Measurements from ENCODE around the gene LRR1. TPM values are rescaled to one million over a fixed set of nuclear protein-coding genes. Genes with fewer than 3 reads are reported as not detected.
"Not testable (repeated sequence)": the region's sequence is repeated elsewhere in the genome, so short reads cannot be mapped to it uniquely, and the experiment has no call there.

The LRR1 gene
- total RNA-seq, 4 donors from 2014 or later, result 16.3 to 20.7 (median 18.3) TPM

GRCh38 chr14:49584058-49584457 lies 14.7 kb upstream of the LRR1 start:
- peak overlapping the region in 1 of 4 donors; percentile 21 for H3K27ac ChIP-seq
- H3K27me3 ChIP-seq, result no peaks in the 10 kb centered on the region
- H3K9me3 ChIP-seq, result no peaks in the 10 kb centered on the region
- H3K4me1 ChIP-seq, result peaks cover 7 to 14% (median 11%) of the 10 kb centered on the region in 4 donors
- TF ChIP-seq POLR2A (IDR thresholded peaks at IDR 0.05) (no peak), CTCF (IDR thresholded peaks at IDR 0.05) (no peak)
- H3K4me3 ChIP-seq, result peak overlapping the region in 3 of 4 donors; percentile 25 to 83 (median 66)
- peaks cover 0 to 27% (median 0%) of the 10 kb centered on the region in 3 donors for H3K36me3 ChIP-seq
- DNase-seq, result no peak

GRCh38 chr14:49584981-49585640 lies 13.6 kb upstream of the LRR1 start:
- peaks cover 0 to 27% (median 0%) of the 10 kb centered on the region in 3 donors for H3K36me3 ChIP-seq
- H3K4me1 ChIP-seq, result peaks cover 7 to 14% (median 11%) of the 10 kb centered on the region in 4 donors
- not testable (repeated sequence) for DNase-seq, H3K27me3 ChIP-seq, H3K9me3 ChIP-seq
- H3K27ac ChIP-seq, result peak overlapping the region; percentile 90 to 97 (median 92)
- peak overlapping the region; percentile 66 to 97 (median 78) for H3K4me3 ChIP-seq

GRCh38 chr14:49585803-49586672 lies 12.7 kb upstream of the LRR1 start, which contains the start of gene RPS29:
RPS29 (minus strand) TSS chr14:49586380; CDS start chr14:49586346, 34 bp downstream.
- peak; percentile 97 to 99 (median 97) for DNase-seq
- Histone ChIP-seq H3K4me1 (peaks cover 7 to 14% (median 11%) of the 10 kb centered on the region in 4 donors), H3K27me3 (no peaks in the 10 kb centered on the region)

GRCh38 chr14:49586673-49587460 lies 11.9 kb upstream of the LRR1 start:
- Histone ChIP-seq H3K4me1 (peaks cover 7 to 14% (median 11%) of the 10 kb centered on the region in 4 donors), H3K27ac (peak overlapping the region; percentile 90 to 97 (median 92)), H3K4me3 (peak overlapping the region; percentile 66 to 97 (median 78)), H3K36me3 (peaks cover 0 to 25% (median 0%) of the 10 kb centered on the region in 3 donors), H3K27me3 (no peaks in the 10 kb centered on the region), H3K9me3 (no peaks in the 10 kb centered on the region)
- TF ChIP-seq POLR2A (IDR thresholded peaks at IDR 0.05), result no peak
- peak; percentile 75 to 98 (median 97) for TF ChIP-seq CTCF (IDR thresholded peaks at IDR 0.05)
- peak in 2 of 3 donors; percentile 62 to 93 for DNase-seq

More at GRCh38 chr14:49585803-49586672, 12.7 kb upstream of the LRR1 start, which contains the start of gene RPS29:
- Histone ChIP-seq H3K36me3 (peaks cover 0 to 27% (median 0%) of the 10 kb centered on the region in 3 donors), H3K27ac (peak within 1 kb of the TSS; percentile 90 to 97 (median 92)), H3K4me3 (peak within 1 kb of the TSS; percentile 66 to 97 (median 78)), H3K9me3 (no peaks in the 10 kb centered on the region)
- TF ChIP-seq CTCF (IDR thresholded peaks at IDR 0.05) (no peak), POLR2A (IDR thresholded peaks at IDR 0.05) (peak; percentile 92 to 95)

- Histone ChIP-seq H3K36me3 (peaks cover 0 to 2% (median 0%) of the 10 kb centered on the region in 3 donors), H3K9me3 (no peaks in the 10 kb centered on the region), H3K27ac (no peak overlapping the region), H3K4me3 (no peak overlapping the region), H3K4me1 (peaks cover under 1 to 13% (median 4%) of the 10 kb centered on the region in 4 donors), H3K27me3 (no peaks in the 10 kb centered on the region)
- DNase-seq, result no peak
- TF ChIP-seq POLR2A (IDR thresholded peaks at IDR 0.05), result no peak
Observed at GRCh38 chr14:49589387-49589786, 9.4 kb upstream of the LRR1 start.

- H3K4me1 ChIP-seq, result peaks cover 0 to 10% (median 3%) of the 10 kb centered on the region in 4 donors
- no peaks in the 10 kb centered on the region for H3K27me3 ChIP-seq
- no peak for DNase-seq
- H3K36me3 ChIP-seq, result no peaks in the 10 kb centered on the region
- TF ChIP-seq POLR2A (IDR thresholded peaks at IDR 0.05) (no peak), CTCF (IDR thresholded peaks at IDR 0.05) (no peak)
- H3K27ac ChIP-seq, result no peak overlapping the region
- no peak overlapping the region for H3K4me3 ChIP-seq
- no peaks in the 10 kb centered on the region for H3K9me3 ChIP-seq
Observed at GRCh38 chr14:49593016-49593415, 5.7 kb upstream of the LRR1 start.

Data from Peyer's patch (tissue), 4 donors.